GM19099 (cell line): ENCODE data around the gene MEG3.

Experiments used
- POLR2A ChIP-seq: IDR thresholded peaks from 3 replicates; pipeline ENCODE4 v1.6.1; 2011; ENCODE audit warnings: low read depth; ENCODE audit not compliant: insufficient read length; ENCODE audit errors: extremely low read depth

The MEG3 gene

GRCh38 chr14:100785626-100786025, 40.3 kb upstream of the MEG3 start:
- no peak for TF ChIP-seq POLR2A

DNA sequence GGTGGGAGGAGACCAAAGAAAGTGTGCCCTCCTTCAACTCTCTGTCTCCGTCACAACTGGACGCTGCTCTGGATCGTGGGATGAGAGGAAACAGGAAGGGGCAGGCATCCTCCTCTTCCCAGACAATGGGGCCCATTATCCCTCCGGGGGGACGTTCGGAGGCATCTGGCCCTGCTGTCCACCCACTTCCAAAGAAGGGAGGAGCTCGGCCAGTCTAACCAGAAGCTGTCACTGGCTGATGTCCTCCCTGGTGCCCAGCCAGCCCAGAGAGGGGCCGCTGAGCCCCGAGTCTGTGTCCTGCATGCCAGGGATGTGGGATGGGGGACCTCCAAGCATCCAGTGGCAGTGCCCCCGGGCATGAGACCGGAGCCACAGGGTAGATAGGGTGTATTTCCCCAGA, 39.8 kb upstream of the MEG3 start:
- TF ChIP-seq POLR2A, result no peak

DNA sequence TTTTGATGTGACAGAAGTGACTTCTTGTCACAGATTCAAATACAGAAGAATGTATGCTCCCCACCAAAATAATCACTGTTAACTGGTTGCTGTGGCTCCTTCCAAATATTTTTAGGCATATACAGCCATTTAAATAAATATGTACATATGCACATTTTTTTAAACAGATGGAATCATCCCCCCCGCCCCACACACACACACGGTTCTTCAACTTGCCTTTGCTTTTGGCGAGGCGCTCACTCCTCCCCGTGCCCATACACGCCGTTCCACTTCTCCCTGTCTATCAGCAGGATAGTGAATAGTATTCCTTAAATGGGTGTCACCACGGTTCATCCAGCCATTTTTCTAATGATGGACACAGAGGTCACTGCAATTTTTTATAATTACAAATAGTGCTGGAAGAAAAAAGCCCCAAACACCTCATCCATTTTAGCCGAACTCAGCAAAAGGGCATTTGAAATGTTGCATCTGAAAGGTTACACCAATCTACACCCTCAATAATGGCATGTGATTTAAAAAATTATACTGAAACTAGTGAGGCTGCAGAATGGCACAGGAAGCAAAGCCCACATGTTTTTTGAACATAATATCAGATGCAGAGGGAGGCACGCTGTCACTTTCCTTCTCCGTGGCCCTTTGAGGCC, 39.2 kb upstream of the MEG3 start:
- no peak for TF ChIP-seq POLR2A

- no peak for TF ChIP-seq POLR2A
These were observed 38.3 kb upstream of the MEG3 start for GRCh38 chr14:100787659-100788058.

DNA sequence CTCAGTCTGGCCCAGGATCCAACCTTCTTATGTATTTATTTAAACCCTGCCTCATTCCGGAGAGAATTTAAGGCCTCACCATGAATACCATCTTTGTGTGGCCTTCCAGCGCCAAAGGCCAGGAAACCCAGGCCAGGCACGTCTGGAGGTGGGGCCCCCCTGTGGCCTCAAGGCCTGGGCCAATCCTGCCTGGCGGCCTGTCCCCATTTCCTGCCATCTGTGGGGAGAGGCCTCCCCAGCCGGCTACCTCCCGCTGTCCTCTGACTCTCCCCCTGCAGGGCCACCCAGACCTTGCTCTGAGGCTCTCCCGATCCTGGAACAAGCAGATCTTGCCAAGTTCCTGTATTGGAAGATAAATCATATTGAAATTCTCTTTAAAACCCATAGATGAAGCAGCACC, 37.4 kb upstream of the MEG3 start:
- TF ChIP-seq POLR2A, result no peak

GRCh38 chr14:100788942-100789341, 37.0 kb upstream of the MEG3 start:
- TF ChIP-seq POLR2A, result no peak

GRCh38 chr14:100789460-100790417, 36.2 kb upstream of the MEG3 start:
- TF ChIP-seq POLR2A, result no peak

GRCh38 chr14:100790502-100791347, 35.2 kb upstream of the MEG3 start:
- TF ChIP-seq POLR2A, result no peak

DNA sequence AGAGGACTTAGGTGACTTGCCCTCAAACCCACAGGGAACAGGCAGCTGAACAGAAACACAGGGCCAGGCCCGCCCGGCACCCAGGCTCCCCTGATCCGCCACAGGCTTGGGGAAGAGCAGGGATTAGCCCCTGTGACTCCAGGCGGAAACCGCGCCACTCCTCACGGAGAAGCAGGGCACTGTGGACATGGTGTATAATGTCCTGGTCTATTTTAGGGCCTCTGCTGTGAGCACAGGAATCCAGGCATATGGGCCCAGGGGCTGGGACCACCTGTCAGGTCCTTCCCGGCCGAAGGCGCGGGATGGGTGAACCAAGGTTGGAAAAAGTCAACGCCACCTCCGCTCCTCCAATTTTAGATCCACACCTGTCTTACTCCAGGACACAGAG, 34.6 kb upstream of the MEG3 start:
- no peak for TF ChIP-seq POLR2A

DNA sequence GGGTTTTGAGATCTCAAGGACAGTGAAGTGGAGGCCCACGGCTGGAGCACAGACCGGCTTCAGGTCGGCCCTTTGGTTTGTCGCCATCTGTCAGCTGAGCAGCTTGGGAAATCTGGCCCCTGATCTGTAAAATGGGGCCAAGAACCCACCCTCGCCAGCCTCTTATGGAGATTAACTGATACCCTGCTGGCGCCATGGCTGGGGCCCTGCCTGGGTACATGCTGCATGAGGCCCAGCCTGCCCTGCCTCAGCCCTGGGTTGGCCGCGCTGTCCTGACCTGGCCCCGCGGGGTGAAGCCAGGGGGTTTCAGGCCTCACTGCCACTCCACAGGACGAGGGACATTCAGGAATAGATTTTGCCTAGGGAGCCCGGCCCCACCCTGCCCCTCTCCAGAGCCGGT, 33.9 kb upstream of the MEG3 start:
- TF ChIP-seq POLR2A, result no peak

DNA sequence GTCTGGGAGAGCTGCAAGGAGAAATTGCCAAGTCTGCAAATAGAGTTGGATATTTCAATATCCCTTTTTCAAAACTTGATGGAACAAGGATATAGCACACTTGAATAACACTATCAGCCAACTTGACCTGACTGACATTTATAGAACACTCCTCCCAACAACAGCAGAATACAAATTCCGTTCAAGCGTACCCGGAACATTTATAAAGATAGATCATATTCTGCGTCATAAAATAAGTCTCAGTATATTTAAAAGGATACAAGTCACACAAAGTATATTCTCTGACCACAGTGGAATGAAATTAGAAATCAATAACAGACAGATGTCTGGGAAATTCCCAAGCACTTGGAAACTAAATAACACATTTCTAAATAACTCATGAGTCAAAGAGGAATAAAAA, 29.0 kb upstream of the MEG3 start:
- no peak for TF ChIP-seq POLR2A

- TF ChIP-seq POLR2A, result no peak
These were observed 25.9 kb upstream of the MEG3 start for GRCh38 chr14:100800041-100800440.

DNA sequence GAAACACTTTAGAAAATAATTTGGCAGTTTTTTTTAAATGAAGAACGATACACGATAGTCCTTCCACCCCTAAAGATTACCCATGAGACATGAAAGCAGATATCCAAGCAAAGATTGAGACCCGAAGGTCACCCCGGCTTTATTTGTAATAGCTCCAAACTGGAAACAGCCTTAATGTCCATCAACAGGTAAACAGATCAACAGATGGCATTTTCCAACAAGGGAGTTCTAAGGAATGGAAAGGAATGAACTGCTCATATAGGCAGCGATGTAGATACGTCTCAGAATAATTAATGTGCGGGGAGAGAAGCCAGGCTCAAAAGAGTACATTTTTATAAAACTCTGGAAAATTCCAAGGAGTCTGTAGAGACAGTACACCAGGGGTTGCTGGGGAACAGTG, 23.7 kb upstream of the MEG3 start:
- TF ChIP-seq POLR2A, result no peak

- no peak for TF ChIP-seq POLR2A
These were observed 23.2 kb upstream of the MEG3 start for GRCh38 chr14:100802766-100803165.

DNA sequence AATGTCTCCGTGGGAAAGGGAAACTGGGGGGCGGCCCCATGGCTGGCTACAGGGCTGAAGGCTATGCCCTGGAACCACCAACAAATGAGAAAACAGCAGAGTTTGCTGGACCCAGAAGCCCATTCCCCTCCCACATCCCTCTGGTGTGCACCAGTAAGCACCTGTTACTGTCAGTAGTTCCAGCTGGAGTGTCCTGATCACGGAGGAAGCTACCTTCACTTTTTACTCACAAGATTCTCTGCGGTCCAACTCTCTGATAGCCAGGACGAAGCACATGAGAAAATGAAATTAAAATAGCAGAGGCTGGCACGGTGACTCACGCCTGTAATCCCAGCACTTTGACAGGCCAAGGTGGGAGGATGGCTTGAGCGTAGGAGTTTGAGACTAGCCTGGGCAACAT, 22.7 kb upstream of the MEG3 start:
- TF ChIP-seq POLR2A, result no peak
